ENCODE results near the gene TCEAL1. TPM values are rescaled to one million over a fixed set of nuclear protein-coding genes. Genes with fewer than 3 reads are reported as not detected.

TCEAL1 gene
- total RNA-seq, 2 experiments from 2014 or later, result 5.9 to 8.7 TPM

DNA sequence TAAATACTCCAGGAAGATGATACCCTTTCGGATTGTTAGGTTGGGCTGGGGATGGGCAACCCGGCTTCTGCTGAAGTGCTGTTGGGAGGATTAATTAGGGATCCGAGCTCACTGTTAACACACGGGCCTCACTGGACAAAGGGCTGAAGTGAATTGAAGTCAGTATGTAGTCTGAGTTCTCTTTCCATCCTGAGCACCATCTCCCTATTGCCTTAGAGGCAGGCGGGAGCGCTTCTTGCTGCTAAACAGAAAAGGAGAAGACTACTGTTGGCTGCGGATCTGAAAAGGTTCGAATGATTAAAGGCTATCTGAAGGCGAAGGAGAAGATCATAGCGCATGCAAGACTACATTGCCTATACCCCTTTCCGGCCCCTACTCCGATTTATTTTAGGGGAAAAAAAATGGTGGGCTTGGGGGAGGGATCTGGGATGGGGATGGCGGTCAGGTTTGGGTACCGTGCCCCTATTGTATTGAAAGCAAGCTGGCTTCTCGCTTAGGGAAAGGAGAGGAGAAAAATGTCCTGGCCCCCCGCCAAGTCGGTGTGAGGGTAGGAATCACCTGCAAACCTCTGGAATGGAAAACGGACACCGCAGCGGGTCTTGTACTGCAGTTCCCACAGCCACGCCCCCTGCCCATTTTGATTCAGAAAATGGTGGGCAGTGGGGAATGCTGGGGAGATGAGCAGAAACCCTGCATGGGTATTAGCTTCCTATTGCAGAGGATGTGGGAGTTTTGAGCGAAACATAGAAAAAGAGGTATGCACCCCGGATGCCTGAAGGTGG, 35.4 kb downstream of the TCEAL1 start:
- ATAC-seq (no peak), DNase-seq (no peak)
- Mint-ChIP-seq H3K9me3 (ENCODE audit: low read depth) (no peaks in the 10 kb centered on the region), H3K36me3 (ENCODE audit: low read depth) (no peaks in the 10 kb centered on the region), H3K4me1 (peaks cover 2% of the 10 kb centered on the region), H3K4me3 (no peak overlapping the region), H3K27me3 (peaks cover 4% of the 10 kb centered on the region), H3K27ac (no peak overlapping the region)
- POLR2A ChIA-PET, result no interaction called here
- CTCF ChIA-PET, result no interaction called here
- intact Hi-C loops (cut with DNase I, micrococcal nuclease), result no loop called here

- no peak overlapping the region for H3K4me3 Mint-ChIP-seq
- intact Hi-C loops (cut with DNase I, micrococcal nuclease), result no loop called here
- no peak for DNase-seq
- no peaks in the 10 kb centered on the region for H3K36me3 Mint-ChIP-seq (ENCODE audit: low read depth)
- H3K4me1 Mint-ChIP-seq, result peaks cover 2% of the 10 kb centered on the region
- H3K27ac Mint-ChIP-seq, result no peak overlapping the region
- ChIA-PET CTCF (no interaction called here), POLR2A (interaction anchor here (0.6 kb wide), 1 partner anchor 75 kb away, joined by 6 read pairs; no protein-coding TSS in a partner anchor)
- ATAC-seq, result no peak
- peaks cover 4% of the 10 kb centered on the region for H3K27me3 Mint-ChIP-seq
- H3K9me3 Mint-ChIP-seq (ENCODE audit: low read depth), result no peaks in the 10 kb centered on the region
Measured at GRCh38 chrX:103666202-103667107, 37.7 kb downstream of the TCEAL1 start.

GRCh38 chrX:103669745-103670144, 41.0 kb downstream of the TCEAL1 start:
- ChIA-PET CTCF (no interaction called here), POLR2A (no interaction called here)
- intact Hi-C loops (cut with DNase I, micrococcal nuclease), result no loop called here
- no peak overlapping the region for H3K27ac Mint-ChIP-seq
- H3K36me3 Mint-ChIP-seq (ENCODE audit: low read depth), result no peaks in the 10 kb centered on the region
- H3K4me1 Mint-ChIP-seq, result no peaks in the 10 kb centered on the region
- H3K27me3 Mint-ChIP-seq, result no peaks in the 10 kb centered on the region
- no peaks in the 10 kb centered on the region for H3K9me3 Mint-ChIP-seq (ENCODE audit: low read depth)
- no peak for ATAC-seq
- no peak for DNase-seq
- no peak overlapping the region for H3K4me3 Mint-ChIP-seq

DNA sequence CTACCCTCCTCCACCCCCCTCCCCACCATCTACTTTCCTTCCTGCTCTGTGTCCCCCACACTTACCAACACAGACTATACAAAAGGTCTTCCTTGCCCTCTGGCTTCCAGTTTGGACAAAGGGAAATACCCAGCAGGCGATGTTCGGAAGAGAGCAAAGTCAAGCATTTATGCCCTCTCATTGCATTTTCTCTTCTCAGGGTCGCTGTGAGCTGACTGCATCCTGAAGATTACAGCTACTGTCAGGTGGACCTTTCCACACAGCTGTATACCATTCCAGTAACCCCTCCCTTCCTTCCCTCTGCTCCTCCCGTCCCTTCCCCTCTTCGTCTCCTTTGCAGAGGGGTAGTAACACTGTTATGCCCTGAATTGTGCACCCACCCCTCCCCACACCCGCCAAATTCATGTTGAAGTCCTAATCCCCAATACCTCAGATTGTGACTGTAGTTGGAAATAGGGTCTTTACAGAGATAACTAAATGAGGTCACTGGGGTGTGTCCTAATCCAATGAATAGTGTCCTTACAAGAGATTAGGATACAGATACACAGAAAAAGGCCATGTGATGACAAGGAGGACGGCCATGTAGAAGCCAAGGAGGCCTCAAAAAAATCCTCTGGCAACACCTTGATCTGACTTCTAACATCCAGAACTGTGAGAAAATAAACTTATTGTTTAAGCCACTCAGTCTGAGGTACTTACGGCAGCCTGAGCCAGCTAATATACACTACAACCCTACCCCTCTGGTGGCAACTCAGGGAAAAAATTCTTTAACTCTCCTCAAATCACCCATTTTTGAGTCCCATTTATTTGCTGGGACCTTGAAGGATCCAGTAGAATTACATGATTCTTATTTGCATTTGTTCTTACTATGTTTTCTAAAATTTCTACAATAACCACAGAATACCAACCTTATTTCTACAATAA, 46.0 kb downstream of the TCEAL1 start:
- no peak for ATAC-seq
- H3K4me3 Mint-ChIP-seq, result no peak overlapping the region
- no peak overlapping the region for H3K27ac Mint-ChIP-seq
- ChIA-PET POLR2A (no interaction called here), CTCF (no interaction called here)
- peaks cover 34% of the 10 kb centered on the region for H3K36me3 Mint-ChIP-seq (ENCODE audit: low read depth)
- DNase-seq, result no peak
- no peaks in the 10 kb centered on the region for H3K9me3 Mint-ChIP-seq (ENCODE audit: low read depth)
- no peaks in the 10 kb centered on the region for H3K27me3 Mint-ChIP-seq
- peaks cover 5% of the 10 kb centered on the region for H3K4me1 Mint-ChIP-seq
- intact Hi-C loops (cut with DNase I, micrococcal nuclease), result no loop called here

DNA sequence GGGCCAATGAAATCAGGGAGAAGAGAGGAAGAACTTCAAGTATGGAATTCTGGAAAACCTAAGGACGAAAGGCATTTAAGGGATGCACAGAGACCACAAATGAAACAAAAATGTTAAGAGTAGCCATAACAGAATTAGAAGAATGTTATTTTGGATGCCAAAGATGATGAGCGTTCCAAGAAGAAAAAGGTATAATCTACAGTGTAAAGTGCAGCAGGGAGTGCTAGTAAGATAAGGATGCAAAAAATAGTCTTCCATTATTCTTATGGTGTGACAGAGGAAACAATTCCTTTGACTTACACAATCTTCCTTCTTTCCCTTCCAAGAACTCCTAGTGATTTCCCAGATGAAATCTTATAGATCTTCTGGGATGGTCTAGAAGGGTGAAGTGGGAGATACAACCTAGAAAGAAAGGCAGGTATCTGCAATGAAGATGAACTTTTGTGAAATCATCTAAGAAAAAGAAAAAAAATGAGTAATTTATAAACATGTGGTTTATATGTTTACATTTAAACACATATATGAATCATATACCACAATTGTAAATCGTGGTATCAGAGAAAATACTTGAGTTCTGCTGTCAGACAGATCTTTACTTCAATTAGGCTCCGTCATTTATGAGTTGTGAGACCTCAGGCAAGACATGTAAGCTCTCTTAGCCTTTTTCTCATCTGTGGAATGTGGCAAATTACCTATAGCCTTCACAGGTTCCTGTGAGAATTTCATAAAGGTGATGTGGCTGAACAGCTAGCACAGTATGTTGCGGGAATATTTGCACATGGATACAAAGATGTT, 49.6 kb downstream of the TCEAL1 start:
- Mint-ChIP-seq H3K9me3 (ENCODE audit: low read depth) (no peaks in the 10 kb centered on the region), H3K4me3 (no peak overlapping the region), H3K27ac (no peak overlapping the region), H3K4me1 (peaks cover 5% of the 10 kb centered on the region), H3K36me3 (ENCODE audit: low read depth) (peaks cover 44% of the 10 kb centered on the region), H3K27me3 (no peaks in the 10 kb centered on the region)
- DNase-seq, result no peak
- no peak for ATAC-seq
- CTCF ChIA-PET, result no interaction called here
- POLR2A ChIA-PET, result no interaction called here
- intact Hi-C loops (cut with DNase I, micrococcal nuclease), result no loop called here

Other genes with a start within 250 kb of the TCEAL1 start
- gene RAB40A, start 109.5 kb upstream of the TCEAL1 start, total RNA-seq, result under 1 TPM; 0.12 to 0.18 TPM
- gene TCEAL4, start 43.5 kb upstream of the TCEAL1 start, total RNA-seq, result 10 to 100 TPM; 17.1 to 18.5 TPM
- gene TCEAL3, start 21.0 kb upstream of the TCEAL1 start, total RNA-seq, result 1 to 10 TPM; 5.1 to 7.3 TPM
- gene MORF4L2, start 57.7 kb downstream of the TCEAL1 start, total RNA-seq, result 100 to 1,000 TPM; 239 to 257 TPM
- gene TMEM31, start 81.9 kb downstream of the TCEAL1 start, total RNA-seq, result under 1 TPM; 0.25 to 0.79 TPM
- gene PLP1, start 147.9 kb downstream of the TCEAL1 start, total RNA-seq, result not detected
- gene RAB9B, start 203.3 kb downstream of the TCEAL1 start, total RNA-seq, result under 1 TPM; 0.37 to 0.48 TPM

All from activated CD4-positive, alpha-beta T cell treated with anti-CD3 and anti-CD28 coated beads for 36 hours (primary cell).